Fibroblast of lung (primary cell): Measurements from ENCODE around the gene XYLT1. TPM values are rescaled to one million over a fixed set of nuclear protein-coding genes. Genes with fewer than 3 reads are reported as not detected.

ENCODE experiments used
- DNase-seq, 2 donors: peaks; one replicate each; pipeline versions ENCODE4 v3.0.0 to v3.0.0-alpha.2; 2010; ENCODE audit warnings: low read depth in 2 of 2
- H2AFZ ChIP-seq: 2 replicates; pipeline ENCODE4 v1.5.1; 2012; ENCODE audit warnings: low read length, control low read depth, inconsistent platforms
- H3K27ac ChIP-seq: 2 replicates; pipeline ENCODE4 v1.5.1; 2011; ENCODE audit warnings: low read length, control low read depth; ENCODE audit not compliant: insufficient read depth
- H3K27me3 ChIP-seq: 2 replicates; pipeline ENCODE4 v1.5.1; 2011; ENCODE audit warnings: mild to moderate bottlenecking, low read length; ENCODE audit not compliant: control insufficient read depth, insufficient read depth
- H3K36me3 ChIP-seq: 2 replicates; pipeline ENCODE4 v1.5.1; 2011; ENCODE audit warnings: low read length; ENCODE audit not compliant: control insufficient read depth, insufficient read depth
- H3K4me1 ChIP-seq: 2 replicates; pipeline ENCODE4 v1.5.1; 2011; ENCODE audit warnings: low read length; ENCODE audit not compliant: control insufficient read depth, insufficient read depth; ENCODE audit errors: extremely low read depth
- H3K4me2 ChIP-seq: 2 replicates; pipeline ENCODE4 v1.5.1; 2011; ENCODE audit warnings: low read length, control low read depth; ENCODE audit not compliant: insufficient read depth; ENCODE audit errors: extremely low read depth
- H3K4me3 ChIP-seq, 4 experiments: fragments of 200-600 bp in 1 of 4; sonication (generic) in 1 of 4; replicated peaks in 1 of 4; 2 replicates each; pipeline ENCODE4 v1.5.1; 2011 to 2016; ENCODE audit warnings: low read length in 4 of 4, low read depth in 3 of 4, mild to moderate bottlenecking in 3 of 4, control low read depth in 2 of 4, inconsistent platforms in 1 of 4, mixed read lengths in 1 of 4; ENCODE audit not compliant: insufficient read depth in 1 of 4; ENCODE audit errors: control extremely low read depth in 1 of 4
- H3K79me2 ChIP-seq: 2 replicates; pipeline ENCODE4 v1.5.1; 2012; ENCODE audit warnings: mild to moderate bottlenecking, low read length, inconsistent platforms; ENCODE audit not compliant: control insufficient read depth, insufficient read depth
- H3K9ac ChIP-seq: 2 replicates; pipeline ENCODE4 v1.5.1; 2011; ENCODE audit warnings: mild to moderate bottlenecking, low read length, control low read depth; ENCODE audit not compliant: insufficient read depth
- H3K9me3 ChIP-seq: 2 replicates; pipeline ENCODE4 v1.5.1; 2012; ENCODE audit warnings: low read depth, low read length; ENCODE audit not compliant: control insufficient read depth, insufficient read depth
- H4K20me1 ChIP-seq: 2 replicates; pipeline ENCODE4 v1.5.1; 2011; ENCODE audit warnings: low read length; ENCODE audit not compliant: control insufficient read depth, insufficient read depth; ENCODE audit errors: extremely low read depth
- EZH2 ChIP-seq: IDR thresholded peaks from 2 replicates; pipeline ENCODE4 v1.5.1; 2012; ENCODE audit warnings: low read length, control low read depth, mild to moderate bottlenecking; ENCODE audit errors: missing control alignments
- polyA plus RNA-seq, 2 donors: library from polyadenylated mRNA; depleted of rRNA in 1 of 2; stranded (reverse) in 1 of 2; unstranded in 1 of 2; fragments of >200 nt; gene quantifications; 2 replicates each; pipeline ENCODE4 v1.2.1, GENCODE V29; 2011 to 2012; ENCODE audit warnings: missing spikeins in 1 of 2
- total RNA-seq: library from RNA; depleted of rRNA; stranded (reverse); fragments of >200 nt; gene quantifications from 2 replicates; pipeline ENCODE4 v1.2.1, GENCODE V29; 2014
- TF ChIP-seq, protein P1 (sequence below), 2 donors: IDR thresholded peaks in 1 of 2; conservative IDR thresholded peaks in 1 of 2; 1 replicate in 1 of 2; 2 replicates in 1 of 2; pipeline ENCODE4 v1.5.1; 2011 to 2012; ENCODE audit warnings: low read length in 2 of 2, control low read depth in 1 of 2, inconsistent platforms in 1 of 2, low read depth in 1 of 2, mild to moderate bottlenecking in 1 of 2

Gene XYLT1
- total and polyA plus RNA-seq, 2 donors (not counting 1 experiment from before 2014, with no cell fraction given), result 9.3 to 21.8 TPM

DNA sequence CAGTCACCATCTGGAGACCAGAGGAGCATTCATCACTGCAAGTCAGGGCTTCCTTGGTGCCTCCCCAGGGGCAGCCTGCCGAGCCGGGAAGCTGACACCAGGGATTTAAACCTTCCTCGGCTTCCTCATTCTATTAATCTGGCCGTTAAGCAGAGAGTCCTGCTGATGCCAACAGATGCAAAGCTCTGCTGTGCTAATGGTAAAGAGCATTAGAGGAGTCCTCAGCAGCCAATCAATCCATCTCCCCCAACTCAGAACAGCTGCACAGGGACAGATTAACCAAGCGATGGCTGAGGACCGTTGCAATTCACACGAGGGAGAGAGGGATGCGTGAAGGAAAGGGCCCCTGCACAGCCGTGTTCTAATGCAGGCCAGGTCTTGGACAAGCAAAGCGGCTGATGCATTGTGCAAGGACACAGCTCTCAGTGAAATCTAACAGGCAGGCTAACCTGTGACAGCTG, 116.6 kb downstream of the XYLT1 start:
- H3K9ac ChIP-seq, result no peak overlapping the region
- no peak overlapping the region for H3K4me2 ChIP-seq
- no peaks in the 10 kb centered on the region for H4K20me1 ChIP-seq
- H3K36me3 ChIP-seq, result peaks cover 1% of the 10 kb centered on the region
- TF ChIP-seq EZH2, result no peak
- TF ChIP-seq, protein P1, sequence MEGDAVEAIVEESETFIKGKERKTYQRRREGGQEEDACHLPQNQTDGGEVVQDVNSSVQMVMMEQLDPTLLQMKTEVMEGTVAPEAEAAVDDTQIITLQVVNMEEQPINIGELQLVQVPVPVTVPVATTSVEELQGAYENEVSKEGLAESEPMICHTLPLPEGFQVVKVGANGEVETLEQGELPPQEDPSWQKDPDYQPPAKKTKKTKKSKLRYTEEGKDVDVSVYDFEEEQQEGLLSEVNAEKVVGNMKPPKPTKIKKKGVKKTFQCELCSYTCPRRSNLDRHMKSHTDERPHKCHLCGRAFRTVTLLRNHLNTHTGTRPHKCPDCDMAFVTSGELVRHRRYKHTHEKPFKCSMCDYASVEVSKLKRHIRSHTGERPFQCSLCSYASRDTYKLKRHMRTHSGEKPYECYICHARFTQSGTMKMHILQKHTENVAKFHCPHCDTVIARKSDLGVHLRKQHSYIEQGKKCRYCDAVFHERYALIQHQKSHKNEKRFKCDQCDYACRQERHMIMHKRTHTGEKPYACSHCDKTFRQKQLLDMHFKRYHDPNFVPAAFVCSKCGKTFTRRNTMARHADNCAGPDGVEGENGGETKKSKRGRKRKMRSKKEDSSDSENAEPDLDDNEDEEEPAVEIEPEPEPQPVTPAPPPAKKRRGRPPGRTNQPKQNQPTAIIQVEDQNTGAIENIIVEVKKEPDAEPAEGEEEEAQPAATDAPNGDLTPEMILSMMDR (conservative IDR thresholded peaks at IDR 0.05 in 1 of 2, IDR thresholded peaks at IDR 0.05 in 1 of 2; ENCODE audit: low read depth in 1 of 2, low read length in 2 of 2), result no peak
- H3K4me1 ChIP-seq, result no peaks in the 10 kb centered on the region
- H3K4me3 ChIP-seq, result no peak overlapping the region
- H3K27ac ChIP-seq, result no peak overlapping the region
- no peaks in the 10 kb centered on the region for H3K79me2 ChIP-seq
- H3K9me3 ChIP-seq, result no peaks in the 10 kb centered on the region
- no peak overlapping the region for H2AFZ ChIP-seq
- no peak for DNase-seq
- no peaks in the 10 kb centered on the region for H3K27me3 ChIP-seq

DNA sequence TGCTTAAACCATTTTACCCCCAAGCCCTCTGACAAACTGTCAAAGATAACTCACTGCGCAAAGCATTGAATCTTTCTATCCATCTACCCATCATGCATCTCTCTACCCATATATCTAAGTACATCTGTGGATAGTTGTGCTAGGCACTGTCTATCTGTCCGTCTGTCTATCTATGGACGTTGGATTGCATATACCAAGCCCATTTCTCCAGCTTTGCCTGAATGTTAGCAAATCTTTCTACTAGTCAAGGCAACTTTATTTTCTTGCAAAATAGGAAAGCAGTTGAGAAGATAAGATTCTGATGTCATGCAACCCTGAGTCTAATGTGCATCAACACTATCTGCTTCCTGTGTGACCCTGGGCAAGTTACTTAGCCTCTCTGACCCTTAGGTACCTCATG, 117.2 kb downstream of the XYLT1 start:
- Histone ChIP-seq H3K4me1 (no peaks in the 10 kb centered on the region), H3K4me2 (no peak overlapping the region), H2AFZ (no peak overlapping the region), H3K27ac (no peak overlapping the region), H3K27me3 (no peaks in the 10 kb centered on the region), H3K9me3 (no peaks in the 10 kb centered on the region), H3K9ac (no peak overlapping the region), H4K20me1 (no peaks in the 10 kb centered on the region), H3K79me2 (no peaks in the 10 kb centered on the region), H3K36me3 (peaks cover 1% of the 10 kb centered on the region), H3K4me3 (no peak overlapping the region)
- no peak for DNase-seq
- TF ChIP-seq, protein P1 (conservative IDR thresholded peaks at IDR 0.05 in 1 of 2, IDR thresholded peaks at IDR 0.05 in 1 of 2; ENCODE audit: low read depth in 1 of 2, low read length in 2 of 2), result no peak
- TF ChIP-seq EZH2, result no peak

GRCh38 chr16:17351441-17352035, 119.2 kb downstream of the XYLT1 start:
- H3K79me2 ChIP-seq, result no peaks in the 10 kb centered on the region
- no peak overlapping the region for H3K27ac ChIP-seq
- H3K27me3 ChIP-seq, result no peaks in the 10 kb centered on the region
- no peaks in the 10 kb centered on the region for H4K20me1 ChIP-seq
- H3K4me3 ChIP-seq, result no peak overlapping the region
- no peak for DNase-seq
- H3K4me2 ChIP-seq, result no peak overlapping the region
- TF ChIP-seq EZH2, result no peak
- H3K9me3 ChIP-seq, result no peaks in the 10 kb centered on the region
- no peak overlapping the region for H3K9ac ChIP-seq
- H2AFZ ChIP-seq, result no peak overlapping the region
- H3K4me1 ChIP-seq, result no peaks in the 10 kb centered on the region
- H3K36me3 ChIP-seq, result peaks cover 1% of the 10 kb centered on the region
